Measurements from ENCODE around the gene ZBED6.

DNA sequence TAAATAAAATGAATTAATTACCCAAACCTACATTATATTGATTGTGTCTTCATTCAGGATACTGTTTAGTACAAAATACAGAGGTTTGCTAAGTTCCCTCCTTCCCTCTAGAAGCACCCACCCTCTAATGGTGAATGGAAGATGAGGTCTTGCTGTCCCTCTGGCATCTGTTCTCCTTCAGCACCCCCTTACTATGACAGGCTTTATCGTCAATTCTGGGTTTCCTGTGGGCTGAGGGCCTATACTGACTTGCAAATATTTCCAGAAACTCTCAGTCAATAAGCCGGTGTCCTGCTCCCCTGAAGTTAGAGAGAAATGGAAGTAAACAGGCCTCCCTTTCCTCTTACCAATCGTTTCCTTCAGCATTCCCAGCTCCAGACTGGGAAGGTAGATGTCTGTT lies 17.3 kb upstream of the ZBED6 start:
- TF ChIP-seq, protein P1, sequence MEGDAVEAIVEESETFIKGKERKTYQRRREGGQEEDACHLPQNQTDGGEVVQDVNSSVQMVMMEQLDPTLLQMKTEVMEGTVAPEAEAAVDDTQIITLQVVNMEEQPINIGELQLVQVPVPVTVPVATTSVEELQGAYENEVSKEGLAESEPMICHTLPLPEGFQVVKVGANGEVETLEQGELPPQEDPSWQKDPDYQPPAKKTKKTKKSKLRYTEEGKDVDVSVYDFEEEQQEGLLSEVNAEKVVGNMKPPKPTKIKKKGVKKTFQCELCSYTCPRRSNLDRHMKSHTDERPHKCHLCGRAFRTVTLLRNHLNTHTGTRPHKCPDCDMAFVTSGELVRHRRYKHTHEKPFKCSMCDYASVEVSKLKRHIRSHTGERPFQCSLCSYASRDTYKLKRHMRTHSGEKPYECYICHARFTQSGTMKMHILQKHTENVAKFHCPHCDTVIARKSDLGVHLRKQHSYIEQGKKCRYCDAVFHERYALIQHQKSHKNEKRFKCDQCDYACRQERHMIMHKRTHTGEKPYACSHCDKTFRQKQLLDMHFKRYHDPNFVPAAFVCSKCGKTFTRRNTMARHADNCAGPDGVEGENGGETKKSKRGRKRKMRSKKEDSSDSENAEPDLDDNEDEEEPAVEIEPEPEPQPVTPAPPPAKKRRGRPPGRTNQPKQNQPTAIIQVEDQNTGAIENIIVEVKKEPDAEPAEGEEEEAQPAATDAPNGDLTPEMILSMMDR (IDR thresholded peaks at IDR 0.05; ENCODE audit: low read depth, low read length), result no peak
- TF ChIP-seq EZH2phosphoT487 (IDR thresholded peaks at IDR 0.05; ENCODE audit: low read depth), result no peak
